NCI-H510A treated with DMSO at 0.1 percent for 48 hours (cell line): ENCODE results near the gene TRMT1.

Source experiments
- DNase-seq: peaks from one replicate; lab custom pipeline; 2025; lab: John Stamatoyannopoulos, UW

TRMT1 gene

DNA sequence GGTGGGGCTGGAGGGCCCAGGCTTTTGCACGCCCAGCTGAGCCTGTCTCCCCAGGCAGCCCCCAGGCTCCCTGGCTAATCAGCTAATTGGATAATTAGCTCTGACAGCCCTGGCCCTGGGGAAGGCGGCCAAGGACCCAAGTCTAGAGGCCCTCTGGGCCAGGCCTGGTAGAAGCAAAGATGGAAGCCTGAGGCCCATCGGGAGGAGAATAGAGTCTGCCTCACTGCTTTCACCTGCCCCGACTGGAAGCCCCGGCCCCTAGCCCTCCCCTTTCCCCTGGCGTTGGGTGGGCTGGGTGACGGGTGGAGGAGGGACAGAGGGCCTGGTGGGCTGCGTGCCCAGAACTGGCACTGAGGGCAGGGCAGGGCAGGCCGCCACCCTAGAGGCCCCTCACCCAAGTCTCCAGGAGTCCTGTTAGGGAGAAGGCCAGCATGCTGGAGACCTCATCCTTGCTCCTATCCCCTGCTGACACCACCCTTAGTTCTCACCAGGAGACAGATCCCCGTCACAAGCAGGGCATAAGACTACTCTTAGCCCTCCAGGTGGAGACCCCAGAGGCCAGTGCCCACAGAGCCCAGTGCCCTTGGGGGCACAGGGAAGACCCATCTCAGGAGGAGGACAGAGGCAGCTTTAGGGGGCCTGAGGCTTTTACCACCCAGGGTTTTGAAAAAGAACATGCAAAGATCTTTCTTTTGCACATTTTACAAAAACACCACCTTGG, 25.9 kb downstream of the TRMT1 start:
- no peak for DNase-seq

DNA sequence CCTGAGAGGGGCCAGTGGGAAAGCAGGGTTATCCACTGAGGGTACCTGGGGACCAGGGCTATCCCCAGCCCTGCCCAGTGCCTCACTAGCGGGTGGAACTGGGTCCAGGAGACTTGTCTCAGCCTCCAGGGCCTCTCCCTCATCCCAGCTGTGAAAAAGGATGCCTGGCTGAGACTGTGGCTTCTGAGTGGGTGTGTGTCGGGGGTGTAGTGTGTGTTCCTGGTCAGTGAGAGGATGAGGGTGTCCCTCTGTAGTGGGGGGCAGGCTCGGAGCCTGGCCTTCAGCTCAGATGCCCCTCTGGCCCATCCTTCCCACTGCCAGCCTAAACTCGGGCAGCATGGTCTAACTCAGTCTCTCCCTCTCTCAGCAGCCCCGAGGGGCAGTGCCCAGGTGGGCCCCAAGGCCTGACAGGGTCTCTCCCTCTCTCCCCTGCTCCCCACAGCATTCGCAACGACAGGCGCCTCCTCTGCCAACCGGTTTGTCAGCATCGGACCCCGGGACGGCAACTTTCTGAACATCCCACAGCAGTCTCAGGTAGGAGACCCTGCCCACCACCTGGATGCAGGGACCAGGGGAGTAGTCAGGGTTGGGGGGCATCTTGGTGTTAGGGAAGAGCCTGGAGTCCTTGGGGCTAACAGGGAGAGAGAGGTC, 26.6 kb downstream of the TRMT1 start:
- no peak for DNase-seq

DNA sequence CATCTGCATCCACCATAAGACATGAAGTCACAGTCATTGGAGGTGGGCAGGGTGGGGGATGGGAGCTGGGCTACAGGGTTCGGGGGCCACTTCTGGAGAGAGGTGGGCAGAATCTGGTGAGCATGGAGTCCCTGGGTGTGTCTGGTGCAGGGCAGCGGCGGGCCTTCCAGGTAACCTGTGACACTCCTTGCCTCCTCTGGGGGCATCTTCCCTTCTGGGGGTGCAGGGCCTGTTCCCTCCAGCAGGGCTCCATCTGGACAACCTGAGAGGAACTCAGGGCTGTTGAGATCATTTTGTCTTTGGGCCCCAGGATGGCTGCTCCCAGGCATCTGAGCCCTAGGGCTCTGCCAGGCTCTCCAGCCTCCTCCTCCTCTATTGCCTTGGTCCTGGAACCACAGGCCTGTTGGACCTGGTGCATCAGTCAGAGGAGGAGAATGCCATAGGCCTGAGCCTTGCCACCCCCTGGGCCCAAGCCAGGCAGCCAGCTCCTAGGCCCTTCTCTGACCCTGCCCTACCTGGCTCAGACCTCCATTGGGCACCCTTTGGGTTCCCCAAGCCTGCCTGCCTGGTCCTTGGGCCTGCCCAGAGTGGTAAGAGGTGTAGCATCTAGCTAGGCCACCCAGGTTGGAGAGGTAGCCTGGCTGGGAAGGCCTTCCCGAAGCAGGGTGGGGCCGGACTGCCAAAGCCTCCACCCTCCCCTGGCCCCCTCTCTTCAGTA, 27.2 kb downstream of the TRMT1 start:
- DNase-seq = no peak

DNA sequence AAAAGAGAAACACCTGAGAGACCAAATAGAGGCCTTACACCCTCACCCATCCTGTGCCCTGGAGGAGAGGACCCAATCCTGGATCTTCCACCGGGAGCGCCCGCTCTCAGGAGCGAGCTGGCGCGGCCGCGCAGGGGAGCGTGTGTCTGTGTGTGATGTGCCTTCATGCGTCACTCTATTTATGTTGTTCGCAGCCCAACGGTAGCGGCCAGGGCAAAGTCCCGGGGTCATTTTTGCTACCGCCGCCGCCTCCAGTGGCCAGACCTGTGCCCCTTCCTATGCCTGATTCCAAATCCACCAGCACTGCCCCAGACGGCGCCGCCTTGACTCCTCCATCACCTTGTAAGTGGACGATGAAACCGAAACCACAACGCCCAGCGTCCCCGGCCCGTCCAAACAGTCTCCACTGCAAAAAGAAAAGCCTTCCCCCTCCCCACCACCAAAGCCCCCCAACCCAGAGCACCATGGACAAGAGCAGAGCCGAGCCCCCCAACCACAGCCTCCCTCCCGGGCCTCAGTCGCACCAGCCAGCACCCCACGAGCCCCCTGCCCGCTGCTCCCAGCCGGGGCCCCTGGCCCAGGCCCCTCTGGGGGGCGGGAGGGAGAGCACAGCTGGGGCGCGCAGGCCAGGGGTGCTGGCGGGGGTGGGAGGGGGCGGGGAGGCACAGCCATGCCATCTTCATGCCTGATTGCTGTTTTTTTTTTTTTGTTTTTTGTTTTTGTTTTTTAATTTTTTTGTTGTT, 28.6 kb downstream of the TRMT1 start:
- no peak for DNase-seq

DNA sequence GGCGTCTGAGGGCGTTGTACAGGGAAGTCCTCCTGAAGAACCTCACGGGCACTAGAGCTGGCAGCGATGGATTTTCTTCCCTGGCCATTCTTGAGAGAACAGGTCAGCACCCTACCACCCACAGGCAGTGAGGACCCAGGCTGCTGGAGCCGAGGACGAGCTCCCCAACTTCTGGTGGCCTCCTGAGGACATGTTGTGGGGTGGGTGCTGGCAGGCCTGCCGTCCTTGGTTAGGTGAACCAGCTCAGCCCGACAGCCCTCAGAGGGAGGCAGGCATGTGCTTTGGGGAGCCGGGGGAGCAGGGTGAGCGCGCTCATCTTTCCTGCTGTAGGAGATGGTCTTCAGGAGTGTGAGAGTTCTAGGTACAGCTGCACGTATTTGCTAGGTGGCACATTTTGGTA, 29.2 kb downstream of the TRMT1 start:
- no peak for DNase-seq

DNA sequence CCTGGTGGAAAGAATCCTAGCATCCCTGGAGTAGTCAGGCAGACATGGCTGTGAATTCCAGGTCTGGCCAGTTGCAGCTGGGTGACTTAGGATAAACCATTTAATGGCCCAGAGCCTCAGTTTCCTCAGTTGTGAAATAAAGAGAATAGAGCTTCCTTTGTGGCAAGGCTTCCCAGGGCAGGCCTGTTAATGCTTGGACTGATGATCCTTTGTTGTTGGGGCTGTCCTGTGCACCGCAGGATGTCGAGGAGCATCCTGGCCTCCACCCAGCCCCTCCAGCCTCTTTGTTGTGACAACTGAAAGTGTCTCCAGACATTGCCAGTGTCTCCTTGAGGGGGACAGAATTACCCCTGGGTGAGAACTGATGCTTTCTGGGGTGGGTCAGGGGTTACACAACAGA, 30.2 kb downstream of the TRMT1 start:
- DNase-seq = no peak

DNA sequence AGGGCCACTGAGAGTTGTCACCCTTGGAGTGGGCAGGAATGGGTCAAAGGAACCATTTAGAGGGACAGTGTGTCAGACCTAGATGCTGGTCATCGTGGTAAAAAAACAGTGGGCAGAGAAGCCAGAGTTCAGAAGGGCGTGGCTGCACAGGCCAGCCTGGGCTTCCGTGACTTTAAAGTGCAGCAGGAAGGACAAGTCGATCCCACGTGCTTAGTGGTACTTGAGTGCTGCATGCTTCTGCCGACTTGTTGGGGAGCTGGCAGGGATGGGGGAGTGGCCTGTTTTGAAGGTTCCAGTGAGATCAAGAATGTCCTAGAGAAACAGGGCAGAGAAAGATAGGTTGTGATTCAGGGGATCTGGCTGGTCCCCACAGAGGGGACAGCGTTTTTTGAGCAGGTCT, 30.9 kb downstream of the TRMT1 start:
- DNase-seq = peak; percentile 40

DNA sequence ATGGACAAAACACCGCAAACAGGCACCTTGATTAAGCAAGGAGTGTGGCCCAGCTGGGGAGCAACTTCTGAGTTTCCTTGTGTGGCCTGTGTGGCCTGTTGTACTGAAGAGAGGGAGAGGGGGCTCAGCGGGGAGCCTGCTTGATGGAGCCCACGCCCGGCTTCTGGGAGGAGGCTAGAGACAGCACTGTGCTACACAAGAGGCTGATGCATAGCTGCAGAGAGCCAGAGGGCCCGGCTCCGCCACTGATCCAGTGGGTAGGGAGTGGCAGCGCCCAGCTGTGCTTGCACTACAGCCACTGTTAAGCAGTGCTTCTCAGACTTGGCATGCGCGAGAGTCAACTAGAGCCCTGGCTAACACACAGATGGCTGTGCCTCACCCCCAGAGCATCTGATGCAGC, 32.9 kb downstream of the TRMT1 start:
- DNase-seq = no peak

DNA sequence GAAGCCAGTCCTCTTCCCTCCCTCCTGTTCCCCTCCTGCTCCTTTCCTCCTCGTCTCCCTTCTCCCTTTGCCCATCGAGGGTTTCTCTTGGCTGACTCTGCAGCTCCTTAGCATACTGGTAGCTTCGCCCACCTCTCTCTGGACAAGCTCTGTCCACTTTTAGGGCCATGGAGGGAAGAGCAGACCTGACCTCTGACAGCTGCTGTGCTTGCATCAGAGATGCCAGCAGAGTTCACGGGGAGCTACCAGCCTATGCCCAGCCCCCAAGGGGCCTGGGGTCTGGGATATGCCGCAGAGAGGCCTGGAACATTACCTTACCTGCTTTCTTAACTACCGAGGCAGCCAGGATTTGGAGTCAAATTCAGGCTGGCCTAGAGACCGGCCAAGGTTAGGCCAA, 33.5 kb downstream of the TRMT1 start:
- DNase-seq = no peak

DNA sequence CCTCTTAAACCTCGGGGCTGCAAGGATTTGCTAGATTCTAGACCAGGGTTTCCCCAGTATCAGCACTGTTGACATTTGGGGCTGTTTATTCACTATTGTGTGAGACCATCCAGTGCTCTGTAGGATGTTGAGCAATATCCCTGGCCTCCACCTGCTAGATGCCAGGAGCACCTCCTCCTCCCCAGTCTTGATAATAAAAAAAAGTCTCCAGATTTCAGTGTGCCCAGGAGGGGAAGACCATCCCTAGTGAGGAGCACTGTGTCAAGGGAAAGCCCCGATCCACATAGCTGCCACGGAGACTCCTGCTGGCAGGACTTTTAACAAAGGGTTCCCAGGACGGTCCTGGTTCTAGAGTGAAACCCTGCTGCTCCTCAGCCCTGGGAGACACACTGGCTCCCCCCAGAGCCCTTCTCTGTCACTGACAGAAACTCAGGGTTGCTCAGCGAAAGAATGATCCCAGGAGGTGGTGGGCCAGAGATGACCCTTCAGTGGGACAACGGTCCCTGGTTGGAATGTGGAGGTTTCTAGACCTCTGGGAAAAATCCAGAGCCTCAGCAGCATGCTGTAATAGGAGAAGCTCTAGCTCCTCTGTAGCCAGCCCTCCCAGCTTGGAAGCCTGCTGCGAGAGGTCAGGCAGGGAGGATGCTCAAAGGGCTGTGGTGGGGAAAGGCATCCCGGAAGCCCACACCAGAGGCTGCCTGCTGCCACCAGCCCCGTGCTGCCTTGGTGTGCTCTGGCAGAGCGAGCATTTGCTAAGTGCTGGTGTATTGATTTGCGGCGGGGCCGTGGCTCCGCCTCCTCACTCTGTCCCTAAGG, 34.1 kb downstream of the TRMT1 start:
- DNase-seq = peak; percentile 78

DNA sequence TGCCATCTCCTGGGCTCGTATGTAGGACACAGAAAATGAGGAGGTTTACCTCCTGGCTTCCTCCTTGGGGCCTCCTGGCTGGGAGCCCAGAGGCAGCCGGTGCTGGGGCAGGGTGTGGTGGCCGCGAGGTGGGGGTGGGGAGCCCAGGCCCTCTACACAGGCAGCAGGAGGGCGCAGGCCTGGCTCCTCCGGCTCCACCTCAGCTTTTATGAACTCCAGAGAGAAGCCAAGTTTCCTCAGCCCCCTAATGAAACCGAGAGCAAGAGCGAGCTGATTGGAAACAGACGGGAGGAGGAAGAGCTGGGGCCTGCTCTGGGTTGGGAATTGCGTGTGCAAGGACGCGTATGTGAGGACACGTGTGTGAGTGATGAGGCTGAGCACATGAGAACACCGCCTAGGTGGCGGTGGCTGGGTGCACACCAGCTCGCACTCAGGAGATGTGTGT, 37.0 kb downstream of the TRMT1 start:
- no peak for DNase-seq

DNA sequence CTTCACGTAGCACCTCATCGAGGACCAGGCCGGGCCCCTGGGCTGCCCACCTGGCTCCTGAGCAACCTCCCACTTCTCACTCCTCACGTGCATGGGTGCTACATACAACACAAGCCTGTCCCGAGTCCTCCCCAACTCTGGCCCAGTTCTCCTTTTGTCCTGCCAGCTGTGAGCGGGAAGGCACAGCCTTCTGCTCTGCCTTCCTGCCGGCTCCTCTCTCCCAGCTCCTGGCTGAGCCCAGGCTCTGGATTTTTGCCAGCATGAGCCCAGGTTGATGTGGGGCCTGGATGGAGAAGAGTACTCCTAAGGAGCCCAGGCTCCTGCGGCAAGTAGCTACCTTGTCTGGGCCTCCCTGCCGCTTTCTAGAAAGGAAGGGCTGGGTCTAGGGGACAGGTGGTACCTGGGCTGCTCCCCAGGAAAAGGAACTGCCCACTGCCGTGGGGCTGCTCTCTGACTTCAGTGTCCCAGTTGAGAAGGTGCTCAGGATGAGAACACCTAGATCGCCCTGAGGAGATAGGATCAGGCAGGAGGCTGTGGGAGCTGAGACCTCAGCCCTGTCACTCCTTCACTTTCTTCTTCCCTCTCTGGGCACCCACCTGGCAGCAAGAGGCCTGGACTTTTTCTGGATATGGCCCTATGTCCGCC, 37.5 kb downstream of the TRMT1 start:
- no peak for DNase-seq

DNA sequence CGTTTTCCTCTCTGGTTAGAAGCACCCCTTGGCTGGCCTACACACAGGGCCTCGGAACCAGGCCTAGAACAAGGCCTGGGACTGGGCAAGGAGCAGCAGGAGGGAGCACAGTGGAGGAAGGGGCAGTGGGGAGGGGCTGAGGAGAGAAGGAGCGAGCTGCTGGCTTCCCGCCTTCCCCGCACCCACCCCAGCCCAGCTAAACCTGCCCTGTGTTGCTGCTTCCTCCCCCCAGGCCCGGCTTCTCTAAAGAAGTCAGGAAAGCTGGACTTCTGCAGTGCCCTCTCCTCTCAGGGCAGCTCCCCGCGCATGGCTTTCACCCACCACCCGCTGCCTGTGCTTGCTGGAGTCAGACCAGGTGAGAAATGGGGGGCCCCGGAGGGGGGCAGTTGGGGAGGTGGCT, 38.2 kb downstream of the TRMT1 start:
- no peak for DNase-seq

DNA sequence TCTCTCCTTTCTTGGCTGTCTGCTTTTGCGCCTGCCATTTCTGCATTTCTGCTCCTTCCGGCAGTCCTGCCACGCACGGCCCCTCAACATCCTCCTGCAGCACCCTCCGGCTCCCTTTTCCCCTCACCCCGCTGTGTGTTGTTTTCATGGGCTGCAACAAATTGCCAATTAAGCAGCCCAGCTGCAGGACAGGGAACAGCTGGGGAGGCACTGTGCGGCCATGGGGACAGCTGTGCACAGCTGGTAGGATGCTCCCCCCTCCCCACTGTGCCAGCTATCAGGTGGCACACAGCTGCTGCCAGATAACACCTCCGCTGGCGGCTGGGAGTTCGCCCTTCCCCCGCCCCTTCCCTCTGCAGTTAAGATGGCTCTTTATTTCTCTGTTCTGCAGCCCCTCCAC, 39.3 kb downstream of the TRMT1 start:
- peak; percentile 31 for DNase-seq

DNA sequence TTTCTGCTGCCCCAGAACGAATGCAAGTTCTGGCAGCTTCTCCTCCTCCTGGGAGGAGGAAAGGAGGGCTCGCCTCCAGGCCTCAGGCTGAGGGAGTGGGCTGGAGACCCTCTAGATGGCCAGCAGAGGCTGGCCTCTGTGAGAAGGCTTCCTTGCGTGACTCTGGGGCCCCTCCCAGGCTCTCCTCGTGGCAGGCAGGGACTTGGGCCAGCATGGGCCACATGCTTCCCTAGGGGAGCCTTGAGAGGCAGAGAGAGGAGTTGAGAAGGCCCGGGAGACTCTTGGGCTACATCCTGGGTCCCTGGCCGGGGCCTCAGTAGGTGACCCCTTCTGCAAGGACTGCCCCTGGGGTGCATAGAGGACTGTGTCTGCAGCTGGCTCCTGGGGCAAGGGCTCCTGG, 39.8 kb downstream of the TRMT1 start:
- no peak for DNase-seq

DNA sequence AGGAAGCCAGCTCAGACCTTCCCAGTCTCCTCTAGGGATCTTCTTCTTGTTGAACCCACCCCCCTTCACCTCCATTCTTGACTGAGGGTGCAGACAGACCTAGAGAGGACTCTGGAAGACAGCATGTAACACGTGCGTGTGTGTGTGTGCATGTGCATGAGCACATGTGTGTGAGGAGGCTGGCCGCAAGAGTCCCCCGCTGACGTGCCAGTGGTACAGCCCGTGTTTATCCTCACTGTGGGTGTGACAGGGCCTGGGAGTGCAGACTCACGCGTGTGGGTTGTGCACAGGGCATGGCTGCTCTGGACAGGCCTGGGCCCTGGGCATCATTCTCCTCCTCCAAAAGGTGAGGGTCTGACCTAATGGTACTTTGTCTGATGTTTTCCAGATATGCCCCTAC, 40.2 kb downstream of the TRMT1 start:
- no peak for DNase-seq

DNA sequence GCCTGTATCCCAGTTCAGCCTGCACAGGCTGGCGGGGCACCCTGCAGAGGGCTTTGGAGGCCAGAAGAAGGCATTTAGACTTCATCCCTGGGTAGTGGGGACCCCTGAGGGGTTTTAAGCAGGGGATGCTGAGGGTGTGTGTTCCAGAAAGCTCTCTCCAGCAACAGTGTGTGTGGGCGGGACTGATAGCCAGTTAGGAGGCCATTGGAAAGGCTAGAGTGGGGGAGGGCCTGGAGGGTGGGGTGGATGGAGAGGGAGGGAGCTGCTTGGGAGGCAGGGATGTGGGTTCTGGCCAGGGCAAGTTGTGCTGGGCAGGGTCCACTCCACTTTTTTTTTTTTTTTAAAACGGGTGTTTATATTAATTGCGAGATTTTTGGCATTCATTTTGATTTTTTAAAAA, 42.2 kb downstream of the TRMT1 start:
- DNase-seq = no peak

DNA sequence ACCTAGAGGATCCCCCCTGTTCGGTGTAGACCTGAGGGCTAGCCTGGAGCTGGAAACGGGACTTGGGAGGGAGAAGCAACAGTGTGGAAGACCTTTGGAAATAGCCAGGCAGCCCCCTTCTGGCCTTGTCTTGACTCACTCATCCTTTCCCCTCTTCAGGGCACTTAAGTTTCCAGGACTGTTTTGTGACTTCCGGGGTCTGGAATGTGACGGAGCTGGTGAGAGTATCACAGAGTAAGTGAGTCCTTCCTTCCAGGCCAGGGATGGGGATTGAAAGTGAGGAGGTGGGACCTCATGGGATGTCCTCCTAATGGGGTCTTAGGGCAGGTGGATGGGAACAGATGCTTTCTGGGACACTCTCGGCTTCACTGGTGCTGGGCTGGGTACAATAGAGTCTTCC, 43.3 kb downstream of the TRMT1 start:
- DNase-seq = no peak

DNA sequence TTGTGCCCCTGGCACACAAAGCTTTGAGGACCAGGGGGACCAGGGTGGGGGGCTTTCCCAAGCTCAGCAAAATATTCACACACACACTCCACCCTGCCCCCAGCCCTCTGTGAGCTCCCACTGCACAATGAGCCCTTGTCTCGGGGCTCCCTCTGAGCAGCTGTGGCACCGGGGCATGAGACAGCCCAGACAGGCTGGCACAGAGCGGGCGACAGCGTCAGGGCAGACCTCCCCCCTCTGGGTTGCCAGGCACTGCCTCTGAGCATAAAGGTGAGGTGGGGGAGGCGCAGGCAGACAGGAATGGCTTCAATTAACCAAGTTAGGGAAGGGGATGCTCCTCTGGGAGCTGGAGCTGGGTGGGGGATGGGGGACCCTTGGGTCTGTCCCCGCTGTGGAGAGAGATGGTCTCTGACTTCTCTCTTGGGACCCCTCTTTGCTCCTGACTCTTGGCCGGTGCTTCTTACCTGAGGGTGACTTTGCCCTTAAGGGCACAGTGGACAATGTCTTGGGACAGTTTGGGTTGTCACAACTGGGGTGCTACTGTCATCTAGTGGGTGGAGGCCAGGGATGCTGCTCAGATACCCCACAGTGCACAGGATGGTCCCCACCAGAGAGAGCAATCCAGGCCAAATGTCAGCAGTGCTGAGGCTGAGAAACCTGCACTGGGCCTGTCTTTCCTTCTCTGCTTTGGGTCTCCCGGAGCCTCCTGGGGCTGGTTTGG, 44.2 kb downstream of the TRMT1 start:
- no peak for DNase-seq

DNA sequence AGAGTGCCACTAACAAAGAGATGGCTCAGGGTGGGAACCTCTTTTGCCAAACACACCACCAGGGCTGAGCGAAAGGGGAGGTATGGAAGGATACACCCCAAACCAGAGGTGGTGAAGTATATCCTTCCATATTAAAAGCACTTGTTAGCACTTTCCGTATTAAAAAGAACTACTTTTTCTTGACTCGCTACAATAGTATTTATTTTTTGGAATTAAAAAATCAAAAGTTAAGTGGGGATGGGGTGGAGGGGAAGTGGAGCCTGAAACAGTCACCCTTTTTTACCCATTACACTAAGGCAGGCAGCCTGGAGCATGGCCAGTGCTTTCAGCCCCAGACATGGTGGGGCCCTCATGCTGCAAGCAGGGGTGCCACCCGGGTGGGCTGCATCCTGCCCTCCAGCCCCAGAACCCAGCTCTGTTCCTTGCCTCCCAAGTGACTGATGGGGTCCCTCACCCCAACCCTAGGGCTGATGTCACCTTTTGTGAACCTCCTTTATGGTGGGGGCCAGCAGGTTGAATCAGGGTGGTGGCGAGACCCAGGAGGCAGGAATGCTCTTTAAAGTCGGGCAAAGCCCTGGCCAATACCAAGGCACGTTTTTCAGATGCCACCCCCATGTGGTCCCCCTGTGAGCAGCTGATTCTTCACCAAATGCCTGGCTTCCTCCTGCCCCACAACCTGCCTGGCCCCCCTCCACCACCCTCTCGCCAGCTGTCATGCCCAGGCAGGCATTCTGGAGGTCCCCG, 44.9 kb downstream of the TRMT1 start:
- no peak for DNase-seq
